ENCODE results near the gene POC1A. TPM values are rescaled to one million over a fixed set of nuclear protein-coding genes. Genes with fewer than 3 reads are reported as not detected.

Gene POC1A
- total RNA-seq, 1 donor, result 1.8 TPM

DNA sequence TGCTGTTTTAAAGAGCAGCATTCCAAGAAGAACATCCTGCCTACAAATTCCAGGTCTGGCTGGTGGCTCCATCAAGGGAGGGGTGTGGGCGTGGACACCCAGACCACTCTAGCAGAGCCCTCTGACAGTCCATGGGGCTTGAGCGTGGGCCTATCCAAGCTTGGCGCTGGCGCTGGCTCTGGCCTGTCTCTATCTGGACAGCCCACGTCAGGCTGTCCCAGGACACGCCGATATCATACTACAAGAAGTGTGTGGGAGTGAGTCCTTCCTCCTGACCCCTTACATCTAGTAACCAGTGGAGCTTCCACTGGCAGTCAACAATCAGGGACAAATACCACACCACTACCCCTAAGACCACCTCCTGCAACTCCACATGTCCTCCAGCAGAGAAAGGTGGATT is 80.7 kb downstream of the POC1A start:
- H3K79me2 ChIP-seq (ENCODE audit: insufficient read depth, low read length), result no peaks in the 10 kb centered on the region
- TF ChIP-seq, protein P1, sequence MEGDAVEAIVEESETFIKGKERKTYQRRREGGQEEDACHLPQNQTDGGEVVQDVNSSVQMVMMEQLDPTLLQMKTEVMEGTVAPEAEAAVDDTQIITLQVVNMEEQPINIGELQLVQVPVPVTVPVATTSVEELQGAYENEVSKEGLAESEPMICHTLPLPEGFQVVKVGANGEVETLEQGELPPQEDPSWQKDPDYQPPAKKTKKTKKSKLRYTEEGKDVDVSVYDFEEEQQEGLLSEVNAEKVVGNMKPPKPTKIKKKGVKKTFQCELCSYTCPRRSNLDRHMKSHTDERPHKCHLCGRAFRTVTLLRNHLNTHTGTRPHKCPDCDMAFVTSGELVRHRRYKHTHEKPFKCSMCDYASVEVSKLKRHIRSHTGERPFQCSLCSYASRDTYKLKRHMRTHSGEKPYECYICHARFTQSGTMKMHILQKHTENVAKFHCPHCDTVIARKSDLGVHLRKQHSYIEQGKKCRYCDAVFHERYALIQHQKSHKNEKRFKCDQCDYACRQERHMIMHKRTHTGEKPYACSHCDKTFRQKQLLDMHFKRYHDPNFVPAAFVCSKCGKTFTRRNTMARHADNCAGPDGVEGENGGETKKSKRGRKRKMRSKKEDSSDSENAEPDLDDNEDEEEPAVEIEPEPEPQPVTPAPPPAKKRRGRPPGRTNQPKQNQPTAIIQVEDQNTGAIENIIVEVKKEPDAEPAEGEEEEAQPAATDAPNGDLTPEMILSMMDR (IDR thresholded peaks at IDR 0.05; ENCODE audit: extremely low read depth, low read depth, low read length), result no peak
- no peak for DNase-seq (ENCODE audit: insufficient read length, low spot score, missing footprints)
- no peak overlapping the region for H2AFZ ChIP-seq (ENCODE audit: low read length)
- H4K20me1 ChIP-seq (ENCODE audit: insufficient read depth, low read length), result no peaks in the 10 kb centered on the region
- H3K4me3 ChIP-seq (ENCODE audit: insufficient read depth, low read length), result no peak overlapping the region
- H3K27ac ChIP-seq (ENCODE audit: low read depth, low read length), result no peak overlapping the region
- no peaks in the 10 kb centered on the region for H3K27me3 ChIP-seq (ENCODE audit: insufficient read depth, low read length)
- peaks cover 9% of the 10 kb centered on the region for H3K4me1 ChIP-seq (ENCODE audit: insufficient read depth, low read length)
- no peak overlapping the region for H3K4me2 ChIP-seq (ENCODE audit: insufficient read depth, low read length)
- H3K9me3 ChIP-seq (ENCODE audit: low read depth, low read length), result no peaks in the 10 kb centered on the region
- H3K36me3 ChIP-seq (ENCODE audit: insufficient read depth, low read length), result no peaks in the 10 kb centered on the region

DNA sequence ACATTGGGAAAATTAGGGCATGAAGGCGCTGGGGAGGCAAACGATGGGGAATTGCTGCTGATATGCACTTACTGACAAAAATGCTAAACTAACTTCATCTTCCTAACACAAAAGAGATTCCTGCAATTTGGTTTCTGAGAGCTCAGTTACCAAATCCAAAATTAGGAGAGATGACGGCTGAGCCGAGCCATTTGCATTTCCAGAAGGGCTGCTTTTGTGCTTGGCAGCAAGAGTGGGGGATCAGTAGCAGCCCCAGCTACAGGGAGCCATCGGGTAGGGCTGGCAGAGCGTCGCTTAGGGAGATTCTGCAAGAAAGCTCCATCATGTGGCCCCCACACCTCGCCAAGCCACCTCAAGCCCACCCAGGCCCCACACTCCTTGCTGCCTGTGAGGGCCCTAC is 81.8 kb downstream of the POC1A start:
- no peaks in the 10 kb centered on the region for H3K36me3 ChIP-seq (ENCODE audit: insufficient read depth, low read length)
- H3K9me3 ChIP-seq (ENCODE audit: low read depth, low read length), result no peaks in the 10 kb centered on the region
- no peaks in the 10 kb centered on the region for H4K20me1 ChIP-seq (ENCODE audit: insufficient read depth, low read length)
- H3K4me1 ChIP-seq (ENCODE audit: insufficient read depth, low read length), result peaks cover 9% of the 10 kb centered on the region
- TF ChIP-seq, protein P1 (IDR thresholded peaks at IDR 0.05; ENCODE audit: extremely low read depth, low read depth, low read length), result no peak
- no peak overlapping the region for H3K4me3 ChIP-seq (ENCODE audit: insufficient read depth, low read length)
- no peak overlapping the region for H3K4me2 ChIP-seq (ENCODE audit: insufficient read depth, low read length)
- no peak overlapping the region for H2AFZ ChIP-seq (ENCODE audit: low read length)
- H3K27me3 ChIP-seq (ENCODE audit: insufficient read depth, low read length), result no peaks in the 10 kb centered on the region
- no peaks in the 10 kb centered on the region for H3K79me2 ChIP-seq (ENCODE audit: insufficient read depth, low read length)
- no peak overlapping the region for H3K27ac ChIP-seq (ENCODE audit: low read depth, low read length)
- DNase-seq (ENCODE audit: insufficient read length, low spot score, missing footprints), result no peak

DNA sequence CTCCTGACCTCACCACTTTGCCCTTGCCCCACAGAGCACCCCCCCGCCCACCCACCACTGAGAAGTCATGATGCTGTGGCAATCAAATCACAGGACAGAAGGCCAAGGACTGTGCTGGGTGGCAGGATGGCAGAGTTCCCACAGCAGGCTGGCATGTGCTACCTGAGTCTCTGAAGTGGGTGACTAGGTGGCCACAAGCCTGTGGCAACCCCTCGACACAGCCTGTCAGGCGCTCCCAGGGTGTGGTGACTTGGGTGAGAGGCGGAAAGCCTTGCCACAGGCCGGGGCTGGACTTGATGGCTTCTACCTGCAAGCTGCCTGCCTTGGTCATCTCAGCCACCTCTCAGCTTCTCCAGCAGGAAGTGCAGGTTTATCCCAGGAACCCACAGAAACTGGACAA is 82.2 kb downstream of the POC1A start:
- Histone ChIP-seq H3K79me2 (ENCODE audit: insufficient read depth, low read length) (no peaks in the 10 kb centered on the region), H3K4me3 (ENCODE audit: insufficient read depth, low read length) (no peak overlapping the region), H4K20me1 (ENCODE audit: insufficient read depth, low read length) (no peaks in the 10 kb centered on the region), H3K27me3 (ENCODE audit: insufficient read depth, low read length) (no peaks in the 10 kb centered on the region), H3K27ac (ENCODE audit: low read depth, low read length) (no peak overlapping the region), H3K4me1 (ENCODE audit: insufficient read depth, low read length) (peaks cover 9% of the 10 kb centered on the region), H3K9me3 (ENCODE audit: low read depth, low read length) (no peaks in the 10 kb centered on the region), H3K4me2 (ENCODE audit: insufficient read depth, low read length) (no peak overlapping the region), H3K36me3 (ENCODE audit: insufficient read depth, low read length) (no peaks in the 10 kb centered on the region), H2AFZ (ENCODE audit: low read length) (no peak overlapping the region)
- no peak for DNase-seq (ENCODE audit: insufficient read length, low spot score, missing footprints)
- TF ChIP-seq, protein P1 (IDR thresholded peaks at IDR 0.05; ENCODE audit: extremely low read depth, low read depth, low read length), result no peak

DNA sequence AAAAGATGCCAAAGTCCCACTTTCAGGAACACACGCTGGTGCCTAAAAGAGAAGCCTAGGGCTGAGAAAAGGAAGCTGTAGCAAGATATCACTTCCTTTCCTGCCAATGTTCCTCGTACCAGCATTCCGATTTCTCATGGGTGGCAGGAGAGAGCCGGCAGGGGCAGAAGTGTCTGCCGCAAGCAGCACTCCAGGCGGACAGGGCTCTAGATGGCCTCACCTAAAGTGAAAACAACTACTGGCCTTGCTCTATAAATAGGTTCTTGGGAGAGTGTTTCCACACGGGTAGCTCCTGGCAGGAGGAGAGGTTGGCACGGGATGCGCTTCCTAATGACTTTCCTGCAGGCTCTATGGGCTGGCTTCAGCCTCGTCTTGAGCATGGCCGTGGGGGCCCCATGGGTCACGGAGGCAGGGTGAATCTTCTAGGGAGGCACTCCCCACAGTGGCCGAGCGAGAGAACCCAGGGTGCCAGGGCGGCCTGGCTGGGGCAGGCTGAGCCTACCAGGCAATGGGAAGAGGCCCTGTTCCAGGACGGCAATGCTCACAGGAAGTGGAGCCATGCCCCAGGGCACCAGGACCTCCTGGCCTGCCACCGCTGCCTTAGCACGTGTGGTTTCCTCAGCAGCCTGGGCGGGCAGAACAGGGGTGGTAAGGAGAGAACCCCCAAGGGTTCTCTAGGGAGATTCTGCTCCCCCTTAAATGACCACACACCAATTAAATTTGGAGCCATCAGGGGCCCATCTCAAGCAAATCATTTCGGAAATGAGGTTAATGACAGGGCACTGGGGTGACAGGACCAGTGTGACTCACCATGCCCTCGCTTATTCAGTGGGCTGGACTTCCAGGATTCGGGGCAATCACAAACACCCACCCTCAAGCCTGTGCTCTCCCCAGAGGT is 83.2 kb downstream of the POC1A start:
- Histone ChIP-seq H3K79me2 (ENCODE audit: insufficient read depth, low read length) (no peaks in the 10 kb centered on the region), H3K27me3 (ENCODE audit: insufficient read depth, low read length) (no peaks in the 10 kb centered on the region), H3K4me3 (ENCODE audit: insufficient read depth, low read length) (no peak overlapping the region), H4K20me1 (ENCODE audit: insufficient read depth, low read length) (no peaks in the 10 kb centered on the region), H3K4me2 (ENCODE audit: insufficient read depth, low read length) (no peak overlapping the region), H3K36me3 (ENCODE audit: insufficient read depth, low read length) (no peaks in the 10 kb centered on the region), H3K27ac (ENCODE audit: low read depth, low read length) (no peak overlapping the region), H3K9me3 (ENCODE audit: low read depth, low read length) (no peaks in the 10 kb centered on the region), H2AFZ (ENCODE audit: low read length) (peak overlapping the region; percentile 24), H3K4me1 (ENCODE audit: insufficient read depth, low read length) (peaks cover 9% of the 10 kb centered on the region)
- DNase-seq (ENCODE audit: insufficient read length, low spot score, missing footprints), result peak; percentile 91
- TF ChIP-seq, protein P1 (IDR thresholded peaks at IDR 0.05; ENCODE audit: extremely low read depth, low read depth, low read length), result no peak
